PC-9 (cell line): ENCODE results near the gene CES3. TPM values are rescaled to one million over a fixed set of nuclear protein-coding genes. Genes with fewer than 3 reads are reported as not detected.

Source experiments
- BruUV-seq: library from RNA; stranded (reverse); fragments of 400-500 nt; replicated peaks from 2 replicates; lab custom pipeline; 2021; lab: Mats Ljungman, UMichigan
- CTCF ChIA-PET: fragments of 300-600 bp; sonication (Branson Sonifier 250); formaldehyde crosslinking; loops from one replicate; lab custom pipeline; 2022; ENCODE audit warnings: antibody characterized with exemption; lab: Charles Lee
- POLR2A ChIA-PET: fragments of 300-600 bp; sonication (Branson Sonifier 250); formaldehyde crosslinking; loops from one replicate; lab custom pipeline; 2022; ENCODE audit warnings: antibody characterized with exemption; ENCODE audit not compliant: unreplicated experiment; lab: Charles Lee
- DNase-seq, 2 experiments: peaks; one replicate each; pipeline versions ENCODE4 v3.0.0 to v3.0.0-alpha.2; 2015 to 2022; ENCODE audit warnings: mixed read lengths in 1 of 2
- H2AFZ ChIP-seq: fragments of 200-600 bp; sonication (generic); 2 replicates; pipeline ENCODE4 v1.8.1; 2017; ENCODE audit warnings: antibody characterized with exemption
- H3F3A ChIP-seq: fragments of 200-600 bp; sonication (generic); 2 replicates; pipeline ENCODE4 v1.8.1; 2017; ENCODE audit warnings: antibody characterized with exemption, mild to moderate bottlenecking, low read depth; ENCODE audit not compliant: insufficient read depth
- H3K27ac ChIP-seq: fragments of 200-600 bp; sonication (generic); 2 replicates; pipeline ENCODE4 v1.6.1; 2016; ENCODE audit warnings: mixed run types
- H3K27me3 ChIP-seq: fragments of 200-600 bp; sonication (generic); 2 replicates; pipeline ENCODE4 v1.6.1; 2016; ENCODE audit warnings: low read depth, mixed run types; ENCODE audit not compliant: insufficient read depth
- H3K36me3 ChIP-seq: fragments of 200-600 bp; sonication (generic); 2 replicates; pipeline ENCODE4 v1.6.1; 2016; ENCODE audit warnings: low read depth, mixed run types
- H3K4me1 ChIP-seq: fragments of 200-600 bp; sonication (generic); replicated peaks from 2 replicates; pipeline ENCODE4 v1.6.1; 2016; ENCODE audit warnings: mixed run types; ENCODE audit not compliant: insufficient read depth
- H3K4me2 ChIP-seq: fragments of 200-600 bp; sonication (generic); 2 replicates; pipeline ENCODE4 v1.6.1; 2017; ENCODE audit warnings: mixed run types
- H3K4me3 ChIP-seq: fragments of 200-600 bp; sonication (generic); 2 replicates; pipeline ENCODE4 v1.6.1; 2016; ENCODE audit warnings: mixed run types
- H3K79me2 ChIP-seq: fragments of 200-600 bp; sonication (generic); 2 replicates; pipeline ENCODE4 v1.6.1; 2017; ENCODE audit warnings: low read depth, mixed run types
- H3K9me2 ChIP-seq: fragments of 200-600 bp; sonication (generic); 2 replicates; pipeline ENCODE4 v1.8.1; 2017; ENCODE audit warnings: mild to moderate bottlenecking; ENCODE audit not compliant: insufficient read depth
- H3K9me3 ChIP-seq: fragments of 200-600 bp; sonication (generic); 2 replicates; pipeline ENCODE4 v1.8.1; 2016; ENCODE audit warnings: low read depth; ENCODE audit not compliant: insufficient read depth
- H4K20me1 ChIP-seq: fragments of 200-600 bp; sonication (generic); 2 replicates; pipeline ENCODE4 v1.8.1; 2017; ENCODE audit not compliant: insufficient read depth
- CTCF ChIP-seq: fragments of 200-600 bp; sonication (generic); conservative IDR thresholded peaks from 2 replicates; pipeline ENCODE4 v1.6.1; 2017; ENCODE audit warnings: mixed run types, antibody characterized with exemption, mild to moderate bottlenecking, moderate library complexity
- EZH2 ChIP-seq: fragments of 200-600 bp; sonication (generic); IDR thresholded peaks from 2 replicates; pipeline ENCODE4 v1.8.0; 2017; ENCODE audit warnings: antibody characterized with exemption, low read depth
- intact Hi-C: fragments of 100-400 bp; cut with micrococcal nuclease; formaldehyde crosslinking; loops from one replicate; pipeline ENCODE4 v1.10.0; 2022; ENCODE audit not compliant: unreplicated experiment
- total RNA-seq: library from RNA; stranded (reverse); gene quantifications from 2 replicates; pipeline ENCODE4 v1.2.3, GENCODE V29; 2021

Gene CES3
- total RNA-seq, 1 experiment from 2014 or later = 9.1 TPM

- no peaks in the 10 kb centered on the region for H3K9me3 ChIP-seq
- ChIA-PET POLR2A (no interaction called here), CTCF (interaction anchor here (0.6 to 1.6 kb wide), 15 partner anchors 11 to 430 kb away, joined by 3 to 9 read pairs (median 4); partner anchors contain the start of gene TMEM208)
- H3K9me2 ChIP-seq = no peaks in the 10 kb centered on the region
- no peaks in the 10 kb centered on the region for H3K36me3 ChIP-seq
- H3F3A ChIP-seq = peaks cover 6% of the 10 kb centered on the region; the same call in 1 of the 2 replicates
- no peak for DNase-seq
- no peak overlapping the region for H3K4me3 ChIP-seq
- no peaks in the 10 kb centered on the region for H4K20me1 ChIP-seq
- BruUV-seq = no TSS peak
- no peaks in the 10 kb centered on the region for H3K79me2 ChIP-seq
- no peak overlapping the region for H2AFZ ChIP-seq
- H3K27me3 ChIP-seq = peaks cover 20% of the 10 kb centered on the region
- H3K4me2 ChIP-seq = no peak overlapping the region
- no peak overlapping the region for H3K27ac ChIP-seq
- intact Hi-C loops = loop anchor here (5.0 kb wide), 2 partner anchors 155 to 450 kb away; partner anchors contain the start of gene NOL3
- H3K4me1 ChIP-seq = peaks cover 1% of the 10 kb centered on the region
- no peak for TF ChIP-seq CTCF
- no peak for TF ChIP-seq EZH2
These were observed 56.3 kb downstream of the CES3 start for GRCh38 chr16:67017421-67017750.

- no TSS peak for BruUV-seq
These were observed 56.9 kb downstream of the CES3 start for GRCh38 chr16:67017810-67018488.

GRCh38 chr16:67019171-67019570 lies 58.1 kb downstream of the CES3 start:
- TF ChIP-seq EZH2 = no peak
- TF ChIP-seq CTCF = no peak
- no peak overlapping the region for H3K27ac ChIP-seq
- DNase-seq = no peak
- no TSS peak for BruUV-seq
- no peak overlapping the region for H2AFZ ChIP-seq
- H3K9me3 ChIP-seq = no peaks in the 10 kb centered on the region
- no peaks in the 10 kb centered on the region for H4K20me1 ChIP-seq
- H3K4me1 ChIP-seq = peaks cover 8% of the 10 kb centered on the region
- no peaks in the 10 kb centered on the region for H3K9me2 ChIP-seq
- ChIA-PET POLR2A (interaction anchor here (0.8 kb wide), 1 partner anchor 151 kb away, joined by 12 read pairs; the partner anchor contains the start of gene NOL3), CTCF (interaction anchor here (0.6 kb wide), 1 partner anchor 28 kb away, joined by 7 read pairs; no protein-coding TSS in a partner anchor)
- intact Hi-C loops = loop anchor here (2.0 to 5.0 kb wide), 3 partner anchors 153 to 448 kb away; partner anchors contain the start of genes ELMO3 and NOL3
- peaks cover 6% of the 10 kb centered on the region; the same call in 1 of the 2 replicates for H3F3A ChIP-seq
- H3K36me3 ChIP-seq = no peaks in the 10 kb centered on the region
- no peaks in the 10 kb centered on the region for H3K79me2 ChIP-seq
- no peak overlapping the region for H3K4me3 ChIP-seq
- peaks cover 8% of the 10 kb centered on the region for H3K27me3 ChIP-seq
- H3K4me2 ChIP-seq = no peak overlapping the region

More at GRCh38 chr16:67017810-67018488, 56.9 kb downstream of the CES3 start:
- ChIA-PET CTCF (interaction anchor here (0.6 to 1.6 kb wide), 19 partner anchors 10 to 429 kb away, joined by 3 to 9 read pairs (median 4); partner anchors contain the start of gene TMEM208), POLR2A (interaction anchor here (0.6 kb wide), 2 partner anchors 230 to 1967 kb away, joined by 3 to 5 read pairs; no protein-coding TSS in a partner anchor)
- Histone ChIP-seq H3K79me2 (no peaks in the 10 kb centered on the region), H2AFZ (no peak overlapping the region), H3F3A (peaks cover 6% of the 10 kb centered on the region; the same call in 1 of the 2 replicates), H3K27me3 (peaks cover 19% of the 10 kb centered on the region), H3K4me1 (peaks cover 7% of the 10 kb centered on the region), H3K9me2 (no peaks in the 10 kb centered on the region), H3K27ac (no peak overlapping the region), H4K20me1 (no peaks in the 10 kb centered on the region), H3K36me3 (no peaks in the 10 kb centered on the region), H3K4me2 (no peak overlapping the region), H3K4me3 (no peak overlapping the region), H3K9me3 (no peaks in the 10 kb centered on the region)
- TF ChIP-seq CTCF (peak; percentile 85), EZH2 (no peak)
- peak; percentile 86 to 88 for DNase-seq
- intact Hi-C loops = loop anchor here (1.0 to 5.0 kb wide), 4 partner anchors 137 to 449 kb away; partner anchors contain the start of genes ELMO3 and NOL3
